T-helper 22 cell (primary cell): ENCODE results near the gene CLCNKB.

Experiments
- DNase-seq: peaks from one replicate; pipeline ENCODE4 v3.0.0-alpha.2; 2020; ENCODE audit warnings: low read depth

CLCNKB gene

DNA sequence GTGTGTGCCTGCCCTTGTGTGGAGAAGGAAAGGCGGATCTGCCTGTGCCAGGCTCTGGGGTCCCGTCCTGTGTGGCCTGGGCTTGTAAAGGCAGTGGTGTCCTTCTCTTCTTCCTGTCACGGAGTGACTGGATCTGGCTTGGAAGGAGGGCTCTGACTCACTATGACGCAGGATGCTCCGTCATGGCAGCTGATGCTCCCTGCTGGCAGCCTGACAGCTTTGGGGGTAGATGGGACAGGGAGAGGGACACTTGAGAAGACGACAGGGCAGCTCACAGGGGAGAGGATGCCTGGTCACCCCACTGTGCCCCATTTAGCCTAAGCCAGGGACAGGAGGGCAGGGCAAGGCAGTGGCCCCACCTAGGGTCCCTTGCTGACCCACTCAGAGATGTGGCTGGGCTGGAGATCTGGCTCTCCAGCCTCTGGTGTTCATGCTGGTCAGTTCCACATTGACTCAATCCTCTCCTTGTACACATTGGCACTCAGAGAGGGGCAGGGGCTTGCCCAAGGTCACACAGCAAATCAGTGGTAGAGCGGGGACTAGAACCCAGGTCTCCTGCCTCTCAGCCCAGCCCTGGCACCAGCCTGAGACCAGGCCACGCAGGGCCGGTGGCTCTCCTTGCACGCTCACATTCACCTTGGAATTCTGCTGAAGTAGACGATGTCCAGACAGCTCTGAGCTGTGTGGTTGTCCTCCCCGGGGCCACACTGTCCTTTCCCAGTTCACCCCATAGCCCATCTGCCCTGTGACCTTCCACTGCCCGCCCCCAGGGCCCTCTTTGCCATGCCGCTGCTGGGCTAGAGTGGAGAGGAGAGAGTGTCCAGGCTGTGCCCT is 32.7 kb downstream of the CLCNKB start:
- no peak for DNase-seq

DNA sequence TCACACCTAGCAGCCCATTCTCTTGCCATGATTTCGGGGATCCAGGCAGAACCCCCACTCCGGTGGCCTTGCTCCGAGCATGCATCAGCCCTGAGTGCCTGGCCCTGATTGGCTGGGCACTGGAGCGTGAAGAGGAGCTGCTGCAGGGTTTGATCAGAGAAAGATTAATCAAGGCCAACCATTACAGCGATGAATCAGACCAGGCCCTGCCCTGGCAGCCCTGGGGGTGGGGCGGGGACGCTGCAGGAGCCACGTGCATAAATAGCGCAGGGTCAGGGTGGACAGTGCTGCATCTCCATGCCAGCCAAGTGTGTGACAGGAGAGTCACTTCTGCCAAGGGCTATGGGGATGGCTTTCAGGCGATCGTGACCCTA is 33.3 kb downstream of the CLCNKB start:
- DNase-seq: no peak

DNA sequence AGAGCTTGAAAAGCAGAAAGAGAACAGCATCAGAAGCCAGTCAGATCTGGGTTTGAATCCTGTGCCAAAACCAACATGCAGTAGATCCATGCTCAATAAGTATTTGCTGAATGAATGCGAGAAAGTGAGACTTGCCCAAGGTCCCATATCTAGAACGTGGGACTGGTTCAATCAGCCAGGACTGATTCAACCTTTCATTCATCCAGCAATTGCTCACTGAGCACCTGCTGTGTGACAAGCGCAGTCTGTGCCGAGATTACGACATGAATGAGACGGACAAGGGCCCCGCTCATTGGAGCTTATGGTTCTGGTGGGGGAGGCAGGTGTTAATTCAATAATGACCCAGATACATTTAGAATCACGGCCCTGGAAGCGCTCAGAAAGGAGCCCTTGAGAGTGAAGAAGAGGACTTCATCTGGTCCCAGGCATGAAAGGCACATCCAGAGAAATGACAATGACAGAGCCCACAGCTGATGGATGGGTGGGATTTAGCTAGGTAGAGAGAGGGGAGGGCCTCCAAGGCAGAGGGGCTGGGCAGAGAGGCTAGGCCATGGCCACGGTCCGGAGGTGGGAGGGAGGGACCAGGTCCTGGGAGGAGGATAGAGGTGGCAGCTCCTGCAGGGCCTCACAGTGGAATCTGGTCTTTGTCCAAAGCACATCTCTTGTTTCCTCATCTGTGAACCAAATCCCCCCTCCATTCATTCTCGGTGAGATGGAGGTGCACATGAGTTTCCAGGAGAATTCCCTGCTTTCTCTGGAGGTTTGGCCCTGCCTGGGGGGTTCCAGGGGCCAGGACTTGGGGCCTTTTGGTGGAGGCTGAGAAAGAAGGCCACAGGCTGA is 34.0 kb downstream of the CLCNKB start:
- DNase-seq: no peak

DNA sequence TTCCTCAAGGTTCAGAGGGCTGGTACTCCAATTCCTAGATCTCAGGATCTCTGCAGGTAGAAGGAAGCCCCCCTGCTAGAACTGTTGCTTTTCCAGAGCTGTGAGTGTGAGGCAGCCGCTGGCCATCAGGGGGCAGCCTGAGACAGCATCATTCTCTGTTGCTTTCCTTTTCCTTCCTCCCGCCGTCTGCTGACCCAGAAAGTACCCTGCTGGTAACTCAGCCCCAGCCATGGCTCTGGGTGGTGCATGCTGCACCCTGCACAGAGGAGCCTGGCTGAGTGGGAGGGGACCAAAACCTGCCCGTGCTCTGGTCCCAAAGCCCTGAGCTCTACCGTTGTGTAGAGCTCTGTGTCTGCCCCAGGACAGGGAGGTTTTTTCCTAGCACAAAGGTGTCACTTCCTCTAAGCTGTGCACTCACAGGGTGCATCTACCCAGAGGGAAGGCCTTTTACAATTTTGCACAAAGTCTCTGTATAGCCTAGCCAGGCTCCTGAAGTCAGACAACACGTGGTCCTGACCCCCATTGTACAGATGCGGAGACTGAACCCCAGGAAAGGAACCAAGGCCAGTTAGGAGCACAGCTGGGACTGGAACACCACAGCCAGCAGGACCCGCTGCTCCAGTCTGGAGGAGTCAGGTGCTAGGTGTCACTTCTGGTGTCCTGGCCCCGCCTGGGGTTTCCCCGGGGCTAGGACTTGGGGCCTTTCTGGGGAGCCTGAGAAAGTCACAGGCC is 35.5 kb downstream of the CLCNKB start:
- peak; percentile 41 for DNase-seq

DNA sequence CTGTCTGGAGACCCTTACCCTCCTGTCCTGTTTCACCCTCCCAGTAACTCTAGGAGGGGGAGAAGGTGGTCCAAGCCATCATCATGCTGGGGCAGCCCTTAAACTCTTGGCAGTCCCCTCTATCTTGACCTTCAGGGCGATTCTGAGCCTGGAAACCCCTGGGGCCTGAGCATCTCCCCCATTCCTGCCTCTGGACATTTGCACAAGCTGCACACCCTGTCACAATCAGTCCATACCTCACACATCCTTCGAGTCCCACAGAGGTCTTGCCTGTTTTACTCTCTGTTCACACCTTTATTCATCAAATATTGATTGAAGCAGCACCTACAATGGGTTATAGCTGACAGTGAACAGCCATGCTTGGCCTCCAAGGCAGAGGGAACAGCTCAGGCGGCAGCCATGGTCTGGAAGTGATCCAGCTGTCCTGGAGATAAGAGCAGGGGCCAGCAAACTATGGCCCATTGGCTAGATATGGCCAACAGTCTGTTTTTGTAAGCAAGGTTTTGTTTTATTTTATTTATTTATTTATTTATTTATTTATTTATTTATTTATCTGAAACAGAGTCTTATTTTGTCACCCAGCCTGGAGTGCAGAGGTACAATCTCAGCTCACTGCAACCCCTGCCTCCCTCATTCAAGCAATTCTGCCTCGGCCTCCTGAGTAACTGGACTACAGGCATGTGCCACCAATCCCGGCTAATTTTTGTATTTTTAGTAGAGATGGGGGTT is 37.0 kb downstream of the CLCNKB start:
- DNase-seq: no peak

DNA sequence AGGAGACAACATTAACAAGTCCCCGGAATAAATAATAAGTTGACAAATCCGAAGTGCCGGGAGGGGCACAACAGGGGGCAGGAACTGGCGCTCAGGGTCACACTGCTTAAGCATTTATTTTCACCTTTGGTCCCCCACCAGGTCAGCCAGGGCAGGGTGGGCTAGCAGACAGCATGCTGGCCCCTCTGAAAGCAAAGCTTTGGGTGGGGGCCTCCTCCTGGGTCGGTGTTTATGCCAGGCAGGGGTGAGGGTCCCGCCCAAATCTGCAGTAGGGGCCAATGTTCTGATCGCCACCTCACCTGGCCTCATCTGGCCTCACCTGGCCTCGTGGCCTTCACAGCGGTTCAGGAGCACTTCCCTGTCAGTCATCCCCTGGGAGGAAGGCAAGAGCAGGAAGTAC is 38.1 kb downstream of the CLCNKB start:
- DNase-seq: no peak

DNA sequence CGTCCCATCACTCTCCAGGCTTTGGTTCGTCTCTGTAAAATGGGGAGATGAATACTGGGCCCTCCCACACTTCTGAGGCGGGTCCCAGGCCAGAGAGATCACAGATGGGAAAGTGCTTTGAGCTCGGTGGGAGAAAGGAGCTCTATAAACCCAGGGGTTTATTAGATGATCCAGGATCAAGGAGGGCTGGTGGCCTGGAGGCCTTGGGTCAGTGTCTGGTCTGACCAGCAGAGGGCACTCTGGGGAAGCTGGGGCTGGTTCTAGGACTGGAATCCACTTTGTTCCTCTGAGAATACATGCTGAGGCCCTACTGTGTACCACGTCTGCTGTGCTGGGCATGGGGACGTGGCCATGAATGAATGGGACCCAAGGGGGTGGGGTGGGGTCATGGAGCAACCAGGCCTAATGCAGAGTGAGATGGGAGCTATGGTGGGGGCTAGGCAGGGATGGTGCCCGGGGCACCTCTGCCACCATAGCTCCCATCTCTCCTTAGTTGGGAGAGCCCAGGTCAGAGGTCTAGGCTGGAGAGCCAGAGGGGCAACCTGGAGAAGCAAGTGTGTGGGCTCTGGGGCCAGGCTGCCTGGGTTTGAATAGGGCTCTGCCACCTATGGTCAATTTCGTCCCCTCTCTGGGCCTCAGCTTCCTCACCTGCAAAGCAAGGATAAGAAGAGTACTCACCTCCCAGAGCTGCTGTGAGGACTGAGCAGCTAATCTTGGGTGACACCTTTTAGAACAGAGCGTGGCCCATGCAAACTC is 38.9 kb downstream of the CLCNKB start:
- DNase-seq: no peak

DNA sequence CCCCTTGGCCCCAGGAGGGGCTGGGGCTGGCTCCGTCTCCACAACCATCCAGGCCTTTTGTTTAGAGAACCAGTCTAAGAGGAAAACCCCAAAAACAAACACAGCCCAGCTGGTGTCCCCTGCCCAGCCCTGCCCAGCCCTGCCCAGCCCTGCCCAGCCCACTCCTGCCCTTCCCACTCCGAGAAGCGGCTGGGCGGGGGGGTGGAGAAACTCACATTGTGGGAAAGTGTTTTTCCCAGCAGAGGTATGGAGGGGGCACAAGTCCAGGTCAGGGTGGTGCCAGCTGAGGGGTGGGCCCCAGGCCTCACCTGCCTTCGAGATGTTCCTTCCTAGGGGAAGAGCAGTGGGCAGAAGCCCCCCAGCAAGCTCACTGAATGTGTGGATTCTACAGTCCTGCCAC is 39.9 kb downstream of the CLCNKB start:
- DNase-seq: no peak

DNA sequence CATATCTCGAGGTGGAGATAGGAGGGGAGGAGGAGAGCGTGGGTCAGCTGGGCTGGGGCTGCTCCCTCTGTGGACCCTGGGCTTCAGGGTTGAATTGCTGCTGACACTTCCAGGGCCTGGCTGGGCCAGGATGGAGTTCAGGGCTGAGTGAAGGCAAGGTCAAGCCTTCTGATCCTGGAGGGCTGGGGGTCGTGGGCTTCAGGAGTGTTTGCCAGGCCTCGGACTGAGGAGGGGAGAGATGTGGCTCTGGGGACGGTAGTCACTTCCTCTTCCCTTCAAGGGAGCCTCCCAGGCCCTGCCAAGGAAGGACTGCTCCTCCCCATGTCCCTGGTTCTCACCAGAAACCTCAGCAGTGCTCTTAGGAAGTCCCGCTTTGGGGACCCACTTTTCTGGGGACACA is 41.9 kb downstream of the CLCNKB start:
- DNase-seq: no peak

DNA sequence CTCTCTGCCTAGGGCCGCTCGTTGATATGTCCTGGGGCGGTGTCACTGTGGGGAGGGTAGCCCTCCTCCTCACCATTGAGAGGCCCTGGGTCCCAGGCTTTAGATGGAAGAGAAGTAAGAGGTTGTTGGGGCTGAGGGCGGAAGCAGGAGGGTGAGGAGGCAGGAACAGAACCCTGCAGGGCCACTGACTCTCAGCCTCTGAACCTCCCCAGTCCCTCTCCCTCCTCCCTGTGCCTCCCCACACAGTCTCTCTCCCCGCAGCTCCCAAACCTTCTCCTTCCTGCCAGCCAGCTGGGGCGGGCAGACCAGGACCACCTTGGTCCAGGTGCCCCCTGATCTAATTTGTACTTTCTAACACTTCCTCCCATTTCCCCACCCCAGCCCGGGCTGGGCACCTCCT is 44.2 kb downstream of the CLCNKB start:
- no peak for DNase-seq

DNA sequence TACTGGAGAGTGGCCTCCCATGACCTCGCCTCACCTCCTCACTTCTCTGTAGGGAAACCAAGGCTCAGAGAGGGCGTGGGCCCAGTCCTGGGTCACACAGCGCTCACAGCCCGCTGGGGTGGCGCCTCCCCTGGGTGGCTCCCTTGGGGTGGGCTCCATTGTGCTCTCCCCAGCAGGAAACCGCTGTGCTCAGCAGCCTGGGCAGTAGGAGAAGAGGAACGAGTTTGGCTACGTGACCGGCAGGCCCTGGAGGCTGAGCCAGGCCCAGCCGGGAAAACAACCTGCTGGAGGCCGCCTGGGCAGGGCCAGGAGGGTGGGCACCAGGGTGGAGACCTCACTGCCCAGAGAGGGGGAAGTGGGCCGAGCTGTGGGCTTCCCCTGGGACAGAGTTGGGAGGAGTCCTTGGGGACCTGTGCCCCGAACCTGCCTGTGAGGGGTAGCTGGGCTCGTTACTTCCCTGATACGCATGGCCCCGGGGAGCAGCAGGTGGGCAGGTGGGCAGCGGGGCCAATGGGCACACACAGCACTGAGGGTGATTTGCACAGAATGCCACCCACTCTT is 44.8 kb downstream of the CLCNKB start:
- DNase-seq: no peak

DNA sequence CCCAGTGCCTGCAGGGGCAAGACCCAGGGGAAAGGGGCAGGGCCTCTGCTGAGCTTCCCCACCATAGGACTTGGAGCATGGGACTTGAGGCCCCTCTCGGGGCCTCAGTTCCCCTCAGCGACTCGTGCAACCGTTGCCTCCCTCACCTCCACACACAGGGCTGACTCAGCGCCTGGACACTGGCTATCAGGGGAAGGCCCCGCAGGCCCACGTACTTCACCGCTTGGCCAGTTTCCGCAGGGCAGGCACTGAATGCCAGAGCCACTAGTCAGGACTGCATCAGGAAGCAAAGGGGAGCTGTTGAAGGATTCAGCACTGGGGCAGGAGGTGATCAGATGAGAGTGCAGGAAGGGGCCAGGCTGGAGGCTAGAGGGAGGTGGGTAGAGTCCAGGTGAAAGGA is 45.4 kb downstream of the CLCNKB start:
- DNase-seq: no peak

DNA sequence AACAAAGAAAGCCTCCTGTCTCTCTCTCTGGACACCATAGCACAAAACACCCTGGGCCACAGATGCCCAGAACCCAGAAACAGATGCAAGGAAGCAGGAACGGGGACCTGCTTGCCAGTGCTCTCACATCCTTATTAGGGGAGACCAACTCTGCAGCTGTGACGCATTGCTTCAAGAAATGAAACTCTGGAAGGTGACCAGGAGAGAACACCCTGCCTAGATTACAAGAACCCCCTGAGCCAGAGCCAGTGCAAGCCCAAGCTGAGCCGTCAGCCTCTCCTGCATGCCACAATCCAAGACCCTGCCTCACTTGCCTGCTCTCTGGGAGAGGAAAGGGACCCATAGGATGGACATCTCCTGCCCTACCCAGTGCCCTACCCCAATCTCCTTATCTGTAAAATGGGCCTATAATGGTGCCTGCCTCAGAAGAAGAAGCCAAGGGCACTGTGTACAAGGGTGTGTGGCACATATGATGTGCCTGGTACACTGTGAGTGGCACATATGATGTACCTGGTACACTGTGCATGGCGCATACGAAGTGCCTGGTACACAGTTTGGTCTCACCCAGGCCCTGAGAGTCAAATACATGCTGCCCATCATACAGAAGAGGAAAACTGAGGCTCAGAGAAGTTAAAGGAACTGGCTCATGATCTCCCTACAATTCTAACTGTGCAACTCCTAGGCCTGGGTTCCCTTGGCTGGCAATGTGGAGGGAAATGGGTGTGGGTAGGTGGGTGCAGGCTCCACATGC is 46.7 kb downstream of the CLCNKB start:
- DNase-seq: no peak

DNA sequence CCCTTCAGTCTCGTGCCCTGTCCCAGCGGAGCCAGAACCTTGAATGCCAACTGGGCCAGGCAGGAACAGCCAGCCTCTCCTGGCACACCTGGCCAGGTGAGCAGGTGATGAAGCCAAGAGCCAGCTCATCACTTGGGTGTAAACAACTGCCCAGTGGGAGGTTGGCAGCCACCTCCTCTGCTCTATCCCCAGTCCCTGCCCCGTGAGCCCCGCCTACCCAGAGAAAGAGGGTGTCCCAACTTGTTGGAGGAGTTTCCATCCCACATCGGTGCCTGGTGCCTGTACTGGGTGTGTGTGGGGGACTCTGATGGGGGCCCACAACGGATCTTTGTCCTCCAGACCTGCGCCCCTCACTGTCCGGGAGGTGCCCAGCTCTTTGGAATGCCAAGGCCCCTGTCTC is 47.7 kb downstream of the CLCNKB start:
- no peak for DNase-seq

DNA sequence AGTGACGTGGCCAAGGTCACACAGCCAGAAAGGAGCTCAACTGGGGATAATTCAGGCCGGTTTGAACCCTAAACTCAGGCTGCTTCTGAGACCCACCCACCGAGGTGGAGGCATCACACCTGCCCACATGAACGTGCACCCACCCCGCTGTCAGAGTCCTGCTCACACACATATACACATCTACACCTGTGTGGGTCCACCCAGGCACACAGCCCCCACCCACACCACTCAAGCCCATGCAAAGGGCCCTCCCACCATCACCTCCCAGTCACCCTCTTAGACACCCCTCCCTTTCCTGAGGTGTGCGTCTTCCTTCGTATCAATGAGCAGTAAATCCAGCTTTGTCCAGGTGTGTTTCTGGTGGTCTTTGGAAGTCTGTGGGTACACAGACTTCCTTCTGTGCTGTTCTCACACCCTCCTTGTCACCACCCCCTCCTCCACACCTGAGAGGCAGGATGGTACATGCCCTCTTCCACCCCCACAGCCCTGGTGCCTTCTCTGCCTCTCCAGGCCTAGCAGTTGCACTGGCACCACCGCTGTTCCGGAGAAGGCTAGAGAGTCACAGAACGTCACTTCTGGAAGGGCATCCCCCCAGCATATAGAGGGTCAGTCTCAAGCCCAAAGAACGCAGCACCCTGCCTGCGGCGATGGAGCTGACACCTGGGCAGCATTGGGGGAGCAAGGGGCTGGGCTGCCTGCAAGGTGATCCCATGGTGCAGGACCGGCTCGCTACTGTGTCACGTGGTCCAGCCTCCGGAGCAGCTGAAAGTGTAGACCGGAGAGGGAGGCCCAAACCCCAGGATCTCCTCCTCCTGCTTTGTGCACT is 48.7 kb downstream of the CLCNKB start:
- DNase-seq: no peak

DNA sequence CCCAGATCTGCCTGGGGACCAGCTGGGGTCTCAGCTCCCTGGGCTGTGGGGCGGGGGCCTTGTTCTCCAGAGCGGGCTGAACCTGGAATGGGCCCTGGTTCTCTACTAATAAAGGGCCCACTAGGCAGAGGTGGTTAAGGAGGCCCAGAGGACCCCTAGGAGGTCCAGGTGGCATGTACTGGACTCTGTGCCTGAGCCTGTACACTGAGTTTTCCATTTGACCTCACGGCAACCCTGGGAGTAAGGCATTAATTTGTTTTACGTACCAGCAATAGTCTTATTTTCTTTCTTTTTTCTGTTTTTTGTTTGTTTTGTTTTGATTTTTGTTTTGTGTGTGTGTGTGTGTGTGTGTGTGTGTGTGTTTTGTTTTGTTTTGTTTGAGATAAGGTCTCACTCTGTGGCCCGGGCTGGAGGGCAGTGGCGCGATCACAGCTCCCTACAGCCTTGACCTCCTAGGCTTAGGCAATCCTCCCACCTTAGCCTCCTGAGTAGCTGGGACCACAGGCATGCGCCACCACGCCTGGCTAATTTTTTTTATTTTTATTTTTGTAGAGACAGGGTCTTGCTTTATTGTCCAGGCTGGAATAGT is 49.4 kb downstream of the CLCNKB start:
- DNase-seq: no peak

DNA sequence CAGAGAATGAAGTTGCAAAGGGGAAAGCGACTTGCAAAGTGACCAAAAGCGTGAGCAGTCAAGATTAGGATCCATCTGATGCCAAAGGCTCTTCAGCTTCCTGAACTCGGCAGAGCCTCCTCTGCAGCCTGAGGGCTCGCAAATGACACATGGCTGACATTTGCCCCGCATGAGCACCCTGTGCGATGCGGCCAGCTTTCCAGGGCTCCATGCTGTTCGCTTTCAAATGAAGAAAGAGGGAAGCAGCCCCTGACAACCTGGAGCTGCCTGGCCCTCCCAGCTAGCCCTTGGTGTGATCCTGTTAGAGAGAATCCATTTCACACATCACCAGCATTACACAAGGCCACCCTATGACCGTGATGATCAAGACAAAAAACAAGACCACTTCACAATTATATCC is 50.0 kb downstream of the CLCNKB start:
- DNase-seq: no peak

DNA sequence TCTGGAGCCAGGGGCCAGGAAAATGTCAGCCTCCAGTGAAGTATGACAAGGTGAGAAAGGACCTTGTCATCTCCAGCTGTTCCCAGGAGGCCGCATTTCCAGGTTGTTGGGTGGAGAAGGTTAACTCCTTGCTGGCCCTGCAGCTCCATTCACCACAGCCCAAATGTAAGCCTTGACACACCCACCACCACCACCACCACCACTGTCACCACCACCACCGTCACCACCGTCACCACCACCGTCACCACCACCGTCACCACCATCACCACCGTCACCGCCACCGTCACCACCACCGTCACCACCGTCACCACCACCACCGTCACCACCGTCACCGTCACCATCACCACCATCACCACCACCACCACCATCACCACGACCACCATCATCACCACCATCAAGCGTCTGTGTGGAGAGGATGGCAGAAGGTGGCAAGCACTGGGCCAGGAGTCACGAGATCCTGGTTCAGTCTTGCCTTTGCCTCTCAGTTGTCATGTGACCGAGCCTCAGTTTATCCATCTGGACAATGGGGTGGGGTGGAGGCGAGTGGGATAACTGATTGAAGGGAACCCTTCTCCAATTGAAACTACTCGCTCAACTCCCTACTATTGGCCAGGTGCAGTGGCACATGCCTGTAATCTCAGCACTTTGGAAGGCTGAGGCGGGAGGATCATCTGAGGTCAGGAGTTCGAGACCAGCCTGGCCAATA is 51.0 kb downstream of the CLCNKB start:
- no peak for DNase-seq
